Measurements from ENCODE around the gene TAF4B. TPM values are rescaled to one million over a fixed set of nuclear protein-coding genes. Genes with fewer than 3 reads are reported as not detected.

Gene TAF4B, protein sequence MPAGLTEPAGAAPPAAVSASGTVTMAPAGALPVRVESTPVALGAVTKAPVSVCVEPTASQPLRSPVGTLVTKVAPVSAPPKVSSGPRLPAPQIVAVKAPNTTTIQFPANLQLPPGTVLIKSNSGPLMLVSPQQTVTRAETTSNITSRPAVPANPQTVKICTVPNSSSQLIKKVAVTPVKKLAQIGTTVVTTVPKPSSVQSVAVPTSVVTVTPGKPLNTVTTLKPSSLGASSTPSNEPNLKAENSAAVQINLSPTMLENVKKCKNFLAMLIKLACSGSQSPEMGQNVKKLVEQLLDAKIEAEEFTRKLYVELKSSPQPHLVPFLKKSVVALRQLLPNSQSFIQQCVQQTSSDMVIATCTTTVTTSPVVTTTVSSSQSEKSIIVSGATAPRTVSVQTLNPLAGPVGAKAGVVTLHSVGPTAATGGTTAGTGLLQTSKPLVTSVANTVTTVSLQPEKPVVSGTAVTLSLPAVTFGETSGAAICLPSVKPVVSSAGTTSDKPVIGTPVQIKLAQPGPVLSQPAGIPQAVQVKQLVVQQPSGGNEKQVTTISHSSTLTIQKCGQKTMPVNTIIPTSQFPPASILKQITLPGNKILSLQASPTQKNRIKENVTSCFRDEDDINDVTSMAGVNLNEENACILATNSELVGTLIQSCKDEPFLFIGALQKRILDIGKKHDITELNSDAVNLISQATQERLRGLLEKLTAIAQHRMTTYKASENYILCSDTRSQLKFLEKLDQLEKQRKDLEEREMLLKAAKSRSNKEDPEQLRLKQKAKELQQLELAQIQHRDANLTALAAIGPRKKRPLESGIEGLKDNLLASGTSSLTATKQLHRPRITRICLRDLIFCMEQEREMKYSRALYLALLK
- total RNA-seq (ENCODE audit: low replicate concordance) = 1.2 and 1.7 TPM in 2 replicates

DNA sequence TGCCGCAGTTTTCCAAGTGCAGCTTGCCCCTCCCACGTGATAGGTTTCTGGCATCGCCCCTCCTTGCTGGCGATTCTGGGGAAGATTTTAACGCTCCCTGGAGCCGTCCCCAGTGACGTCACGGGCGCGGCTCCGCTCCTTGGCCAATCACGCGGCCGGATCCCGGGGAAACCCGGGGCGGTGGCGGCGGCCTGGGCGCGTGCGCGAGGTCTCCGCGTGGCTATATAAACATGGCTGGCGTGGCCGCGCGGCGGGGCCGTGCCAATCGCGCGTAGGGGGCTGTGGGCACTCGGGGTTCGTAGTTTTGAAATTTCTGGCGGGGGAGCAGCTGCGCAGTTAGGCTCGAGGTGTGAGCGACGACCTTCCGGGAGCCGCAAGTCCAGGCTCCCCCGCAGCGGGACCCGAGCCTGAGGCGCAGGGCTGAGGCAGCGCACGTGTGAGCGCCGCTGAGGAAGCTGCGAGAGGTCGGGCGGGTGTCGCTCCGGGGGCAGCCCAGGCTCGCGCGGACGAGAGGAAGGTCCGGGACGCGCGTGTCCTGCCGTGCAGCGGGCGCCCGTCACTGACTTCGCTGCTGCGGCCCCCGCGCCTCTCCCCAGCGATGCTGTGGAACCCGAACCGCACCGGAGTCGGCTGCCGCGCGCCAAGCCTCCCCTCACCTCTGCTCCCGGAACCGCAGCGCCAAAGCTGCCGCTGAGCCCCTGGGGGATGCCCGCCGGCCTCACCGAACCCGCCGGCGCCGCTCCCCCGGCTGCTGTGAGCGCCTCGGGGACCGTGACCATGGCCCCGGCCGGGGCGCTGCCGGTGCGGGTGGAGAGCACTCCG lies at the start of gene TAF4B:
TSS of gene TAF4B (plus strand) at position 217 of the 822 bp plus-strand sequence. CDS start at position 706, 489 bp downstream.

Other genes with a start within 250 kb of the TAF4B start
- gene SS18, start 135.8 kb upstream of the TAF4B start, total RNA-seq (ENCODE audit: low replicate concordance) = 107 and 114 TPM in 2 replicates
- not detected in 2 replicates for gene PSMA8, start 92.6 kb upstream of the TAF4B start, total RNA-seq (ENCODE audit: low replicate concordance)

All from smooth muscle cell of the coronary artery (primary cell).